T-helper 22 cell (primary cell): ENCODE measurements around the gene VPS50.

Source experiments
- DNase-seq: peaks from one replicate; pipeline ENCODE4 v3.0.0-alpha.2; 2020; ENCODE audit warnings: low read depth

The VPS50 gene

GRCh38 chr7:93409324-93409723 lies 177.2 kb downstream of the VPS50 start:
- no peak for DNase-seq
